ENCODE measurements around the gene SLC1A4. TPM values are rescaled to one million over a fixed set of nuclear protein-coding genes. Genes with fewer than 3 reads are reported as not detected.
"Not testable (repeated sequence)": the region's sequence is repeated elsewhere in the genome, so short reads cannot be mapped to it uniquely, and the experiment has no call there.

The SLC1A4 gene
- total RNA-seq, 1 experiment from 2014 or later: 704 TPM

DNA sequence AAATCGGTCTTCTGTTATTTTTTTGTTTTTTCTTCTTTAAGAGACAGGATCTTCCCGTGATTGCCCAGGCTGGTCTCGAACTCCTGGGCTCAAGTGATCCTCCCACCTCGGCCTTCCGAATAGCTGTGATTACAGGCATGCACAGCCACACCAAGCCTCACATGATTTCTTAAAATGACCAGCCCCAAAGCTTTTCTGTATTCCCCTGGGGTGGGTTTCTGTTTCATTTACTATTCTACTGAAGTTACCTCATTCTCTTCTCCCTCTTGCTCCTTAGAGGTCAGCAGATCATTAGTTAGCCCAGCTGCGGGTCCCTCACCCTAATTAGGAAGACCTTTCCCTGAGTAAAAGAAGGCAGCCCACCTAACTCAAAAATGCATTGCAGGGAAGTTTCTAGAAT is 27.6 kb downstream of the SLC1A4 start:
- in situ Hi-C loops (cut with HindIII; ENCODE audit: low pct_unique_long_range_greater_than_20kb, low sequenced_read_pairs): no loop called here
- DNase-seq (ENCODE audit: low read depth, low spot score): no peak

DNA sequence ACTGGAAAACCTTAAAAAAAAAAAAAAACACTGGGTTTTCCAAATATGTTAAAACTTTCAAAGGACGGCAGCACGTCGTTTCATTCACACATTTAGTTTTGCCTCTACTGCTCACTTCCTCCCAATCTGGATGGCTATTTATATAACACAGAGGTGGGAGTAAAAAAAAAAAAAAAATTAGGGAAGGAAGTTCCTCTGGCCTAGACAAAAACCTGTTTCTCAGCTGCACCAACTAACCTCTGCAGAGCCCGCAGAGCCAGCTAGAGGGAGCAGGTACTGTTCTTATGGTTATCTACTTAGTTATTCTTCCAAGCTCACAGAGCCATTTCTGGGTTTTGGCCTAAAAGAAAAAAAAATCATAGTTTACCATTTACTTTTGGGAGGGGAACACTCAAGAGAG is 28.1 kb downstream of the SLC1A4 start:
- in situ Hi-C loops (cut with HindIII; ENCODE audit: low pct_unique_long_range_greater_than_20kb, low sequenced_read_pairs): no loop called here
- peak; percentile 69 for DNase-seq (ENCODE audit: low read depth, low spot score)

DNA sequence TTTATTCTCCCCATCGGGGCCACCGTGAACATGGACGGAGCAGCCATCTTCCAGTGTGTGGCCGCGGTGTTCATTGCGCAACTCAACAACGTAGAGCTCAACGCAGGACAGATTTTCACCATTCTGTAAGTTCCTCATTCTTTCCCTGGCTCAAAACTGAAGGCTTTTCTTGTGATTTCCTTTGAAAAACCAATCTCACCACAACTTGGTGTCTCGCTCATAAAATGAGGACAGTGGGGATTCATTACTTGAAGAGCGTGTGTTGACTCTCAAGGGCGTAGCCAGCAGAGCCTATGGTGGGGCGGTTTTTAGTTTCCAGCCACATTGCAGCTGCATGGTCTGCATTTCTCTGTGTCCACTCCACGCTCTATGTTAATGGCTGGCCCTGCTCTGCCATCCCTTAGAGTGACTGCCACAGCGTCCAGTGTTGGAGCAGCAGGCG is 29.0 kb downstream of the SLC1A4 start:
- in situ Hi-C loops (cut with HindIII; ENCODE audit: low pct_unique_long_range_greater_than_20kb, low sequenced_read_pairs): no loop called here

DNA sequence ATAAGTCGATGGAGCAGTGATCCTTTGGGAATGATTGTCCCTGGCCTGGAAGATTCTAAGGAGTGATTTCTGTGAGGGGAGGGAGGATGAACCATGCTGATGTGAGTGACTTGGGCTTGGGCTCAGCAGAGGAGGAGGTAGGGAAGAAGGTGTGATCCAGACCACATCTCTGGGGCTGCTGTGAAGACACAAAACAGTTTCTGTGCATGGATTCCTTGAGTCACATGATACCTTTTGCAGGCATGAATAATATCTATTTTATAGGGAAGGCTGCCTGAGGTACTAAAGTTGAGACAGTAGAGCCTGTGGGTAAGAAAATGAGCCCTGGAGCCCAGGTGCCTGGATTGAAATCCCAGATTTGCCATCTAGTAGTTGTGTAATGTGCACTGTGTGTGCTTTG is 29.8 kb downstream of the SLC1A4 start:
- peak; percentile 72 for DNase-seq (ENCODE audit: low read depth, low spot score)
- in situ Hi-C loops (cut with HindIII; ENCODE audit: low pct_unique_long_range_greater_than_20kb, low sequenced_read_pairs): no loop called here

More for the DNA sequence above, 29.0 kb downstream of the SLC1A4 start:
- no peak for DNase-seq (ENCODE audit: low read depth, low spot score)

DNA sequence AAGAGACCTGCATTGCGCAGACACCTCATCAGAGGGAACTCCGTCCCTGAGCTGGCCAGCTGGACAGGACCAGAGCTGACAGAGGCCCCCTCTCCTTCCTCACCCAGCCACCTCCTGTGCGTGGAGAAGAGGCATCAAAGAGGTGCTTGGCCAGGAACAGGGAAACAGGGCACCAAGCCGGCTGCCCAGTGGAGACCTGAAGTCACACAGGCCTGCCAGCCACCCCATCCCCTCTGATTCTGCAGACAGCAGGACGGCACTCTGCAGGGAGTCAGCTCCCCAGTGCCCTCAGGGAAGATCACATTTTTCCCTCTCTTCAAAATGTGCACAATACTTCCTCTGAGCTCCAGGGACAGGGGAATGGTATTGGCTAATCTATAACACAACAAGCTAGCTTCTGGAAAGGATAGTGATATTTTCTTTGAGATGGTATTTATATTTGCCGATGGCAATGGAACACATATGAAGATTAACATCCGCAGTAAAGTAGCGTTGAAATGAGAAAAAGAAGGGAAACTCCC is 30.5 kb downstream of the SLC1A4 start:
- in situ Hi-C loops (cut with HindIII; ENCODE audit: low pct_unique_long_range_greater_than_20kb, low sequenced_read_pairs): no loop called here
- DNase-seq (ENCODE audit: low read depth, low spot score): peak; percentile 94

DNA sequence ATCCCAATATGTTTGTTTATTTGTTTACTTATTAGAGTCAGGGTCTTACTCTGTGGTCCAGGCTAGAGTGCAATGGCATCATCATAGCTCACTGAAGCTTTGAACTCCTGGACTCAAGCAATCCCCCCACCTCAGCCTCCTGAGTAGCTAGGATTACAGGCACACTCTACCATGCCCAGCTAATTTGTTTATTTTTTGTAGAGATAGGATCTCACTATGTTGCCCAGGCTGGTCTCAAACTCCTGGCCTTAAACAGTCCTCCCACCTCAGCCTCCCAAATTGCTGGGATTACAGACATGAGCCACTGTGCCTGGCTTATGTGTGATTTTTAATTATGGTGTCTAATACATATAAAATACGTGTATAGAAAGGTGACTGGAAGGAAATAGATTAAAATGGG is 31.1 kb downstream of the SLC1A4 start:
- in situ Hi-C loops (cut with HindIII; ENCODE audit: low pct_unique_long_range_greater_than_20kb, low sequenced_read_pairs); DNase-seq (ENCODE audit: low read depth, low spot score): not testable (repeated sequence)

DNA sequence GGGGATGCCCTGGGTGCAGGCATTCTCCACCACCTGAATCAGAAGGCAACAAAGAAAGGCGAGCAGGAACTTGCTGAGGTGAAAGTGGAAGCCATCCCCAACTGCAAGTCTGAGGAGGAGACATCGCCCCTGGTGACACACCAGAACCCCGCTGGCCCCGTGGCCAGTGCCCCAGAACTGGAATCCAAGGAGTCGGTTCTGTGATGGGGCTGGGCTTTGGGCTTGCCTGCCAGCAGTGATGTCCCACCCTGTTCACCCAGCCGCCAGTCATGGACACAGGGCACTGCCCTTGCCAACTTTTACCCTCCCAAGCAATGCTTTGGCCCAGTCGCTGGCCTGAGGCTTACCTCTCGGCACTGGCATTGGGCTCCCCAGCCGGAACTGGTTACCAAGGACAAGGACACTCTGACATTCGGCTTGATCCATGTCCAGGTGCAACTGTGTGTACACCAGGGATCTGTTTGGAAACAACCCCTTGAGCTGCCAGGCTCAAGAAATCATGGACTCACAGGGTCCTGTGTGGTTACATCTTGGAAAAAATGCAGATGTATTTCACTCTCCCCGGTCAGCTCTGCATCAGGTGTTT is 31.8 kb downstream of the SLC1A4 start:
- DNase-seq (ENCODE audit: low read depth, low spot score): peak; percentile 4
- in situ Hi-C loops (cut with HindIII; ENCODE audit: low pct_unique_long_range_greater_than_20kb, low sequenced_read_pairs): no loop called here

DNA sequence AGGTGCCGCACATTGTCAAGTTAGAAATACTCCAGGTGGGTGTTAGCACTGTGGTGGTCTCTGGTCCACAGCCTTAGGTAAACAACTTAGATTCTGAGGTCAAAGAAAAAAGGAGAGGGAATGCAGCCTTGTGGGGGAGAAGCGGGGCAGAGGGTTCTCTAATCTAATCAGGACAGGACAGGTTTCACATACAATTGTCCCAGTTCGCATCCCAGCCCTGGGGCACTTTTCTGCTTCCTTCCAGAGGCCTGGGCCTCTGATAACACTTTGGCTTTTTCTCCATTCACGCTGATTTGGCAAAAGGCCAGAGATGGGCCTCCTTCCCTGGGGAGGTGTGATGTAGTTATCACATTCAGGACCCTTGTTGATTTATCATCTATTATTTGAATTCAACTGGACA is 32.5 kb downstream of the SLC1A4 start:
- in situ Hi-C loops (cut with HindIII; ENCODE audit: low pct_unique_long_range_greater_than_20kb, low sequenced_read_pairs): no loop called here
- DNase-seq (ENCODE audit: low read depth, low spot score): peak; percentile 50

DNA sequence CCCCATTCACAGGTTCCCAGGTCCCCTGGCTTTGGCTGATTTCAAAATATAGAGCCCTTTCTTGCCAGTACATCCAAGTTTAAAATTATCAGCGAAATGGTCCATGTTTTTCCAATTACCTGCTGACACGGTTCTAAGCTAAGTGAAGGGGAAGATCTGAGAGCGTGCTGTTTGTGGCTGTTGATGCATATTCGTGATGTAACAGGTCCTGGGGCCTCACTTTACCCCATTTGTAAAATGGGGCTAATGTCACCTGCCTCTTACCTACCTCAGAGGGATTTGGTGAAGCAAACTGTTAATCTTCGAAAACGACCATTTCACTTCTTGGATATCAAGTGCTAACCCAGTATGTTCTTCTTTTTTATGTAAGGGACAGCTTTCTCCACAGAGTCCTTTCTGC is 33.0 kb downstream of the SLC1A4 start:
- in situ Hi-C loops (cut with HindIII; ENCODE audit: low pct_unique_long_range_greater_than_20kb, low sequenced_read_pairs): no loop called here
- peak; percentile 11 for DNase-seq (ENCODE audit: low read depth, low spot score)

DNA sequence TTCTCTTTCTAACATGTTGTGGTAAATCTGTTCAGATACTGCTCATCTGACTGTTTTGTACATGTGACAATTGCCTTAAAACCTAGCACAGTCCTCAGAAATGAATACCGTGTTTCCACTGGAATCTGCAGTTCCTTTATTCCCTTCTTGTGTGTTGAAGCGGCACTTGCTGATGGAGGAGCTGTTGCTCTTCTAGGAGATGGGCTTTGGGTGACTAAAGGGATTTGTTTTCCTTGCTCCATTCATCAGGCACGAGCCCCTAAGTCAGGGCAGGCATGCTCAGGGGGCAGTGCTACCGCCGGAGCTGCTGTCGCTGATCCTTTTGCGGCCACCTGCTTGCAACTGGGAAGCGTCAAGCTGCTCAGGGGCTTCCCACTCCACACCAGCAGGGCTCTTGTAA is 34.5 kb downstream of the SLC1A4 start:
- in situ Hi-C loops (cut with HindIII; ENCODE audit: low pct_unique_long_range_greater_than_20kb, low sequenced_read_pairs): no loop called here
- peak; percentile 31 for DNase-seq (ENCODE audit: low read depth, low spot score)

DNA sequence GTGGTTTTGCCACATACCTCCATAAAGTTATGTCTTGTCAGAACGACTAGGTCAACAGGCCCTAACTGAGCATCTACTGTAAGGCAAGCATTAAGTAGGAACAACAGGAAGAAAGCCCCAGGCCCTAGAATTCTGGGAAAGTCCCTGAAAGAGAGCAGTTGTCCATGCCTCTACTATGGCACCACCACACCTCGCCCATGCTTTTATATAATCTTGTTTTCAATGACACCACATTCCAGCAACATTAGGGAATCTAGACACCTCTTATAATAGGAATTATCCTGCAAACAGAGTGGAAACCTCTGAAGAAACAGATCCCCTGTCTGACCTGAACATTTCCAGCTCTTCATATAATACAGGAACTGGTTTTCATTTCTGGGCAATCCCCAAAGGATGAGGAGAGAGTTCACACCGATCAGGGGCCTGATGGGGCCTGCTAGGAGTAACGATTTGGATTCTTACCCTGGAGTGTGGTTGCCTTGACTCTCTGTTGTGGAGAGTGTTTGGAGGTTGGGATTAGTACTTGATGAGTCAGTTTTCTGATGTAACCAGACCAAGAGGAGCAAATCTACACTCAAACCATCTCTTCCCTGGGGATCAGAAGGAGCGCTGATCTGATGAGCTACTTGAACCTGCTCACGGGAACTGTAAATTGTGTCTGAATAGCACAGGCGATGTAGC is 35.1 kb downstream of the SLC1A4 start:
- DNase-seq (ENCODE audit: low read depth, low spot score): peak; percentile 70
- in situ Hi-C loops (cut with HindIII; ENCODE audit: low pct_unique_long_range_greater_than_20kb, low sequenced_read_pairs): no loop called here

DNA sequence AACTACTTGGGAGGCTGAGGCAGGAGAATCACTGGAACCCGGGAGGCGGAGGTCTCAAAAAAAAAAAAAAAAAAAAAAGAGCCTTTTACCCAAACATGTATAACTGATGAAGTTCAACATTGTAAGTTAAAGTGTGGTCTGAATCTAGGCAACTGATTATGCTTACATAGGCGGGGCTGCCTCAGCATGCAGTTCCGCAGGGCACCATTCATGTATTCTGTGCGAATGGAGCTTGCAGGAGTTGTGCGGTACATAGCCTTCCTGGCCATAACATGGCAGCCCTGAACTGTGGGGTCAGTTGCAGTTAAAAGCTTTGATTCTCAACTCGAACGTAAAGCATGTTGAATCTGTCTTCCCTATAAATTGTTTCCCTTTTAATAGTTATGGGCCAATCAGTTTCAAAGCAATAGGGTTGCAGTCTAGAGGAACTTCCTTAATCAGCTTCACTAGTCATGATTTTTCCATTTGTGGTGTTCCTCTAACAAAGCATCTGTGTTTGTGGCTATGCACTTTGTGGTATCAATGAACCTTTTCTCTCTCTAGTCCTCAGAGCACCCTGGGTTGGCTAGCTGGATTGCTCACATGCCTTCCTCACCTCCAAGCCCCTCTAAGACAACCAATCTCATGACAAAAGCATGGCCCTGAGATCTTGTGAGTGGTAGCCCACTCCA is 36.4 kb downstream of the SLC1A4 start:
- DNase-seq (ENCODE audit: low read depth, low spot score): peak; percentile 99
- in situ Hi-C loops (cut with HindIII; ENCODE audit: low pct_unique_long_range_greater_than_20kb, low sequenced_read_pairs): no loop called here

DNA sequence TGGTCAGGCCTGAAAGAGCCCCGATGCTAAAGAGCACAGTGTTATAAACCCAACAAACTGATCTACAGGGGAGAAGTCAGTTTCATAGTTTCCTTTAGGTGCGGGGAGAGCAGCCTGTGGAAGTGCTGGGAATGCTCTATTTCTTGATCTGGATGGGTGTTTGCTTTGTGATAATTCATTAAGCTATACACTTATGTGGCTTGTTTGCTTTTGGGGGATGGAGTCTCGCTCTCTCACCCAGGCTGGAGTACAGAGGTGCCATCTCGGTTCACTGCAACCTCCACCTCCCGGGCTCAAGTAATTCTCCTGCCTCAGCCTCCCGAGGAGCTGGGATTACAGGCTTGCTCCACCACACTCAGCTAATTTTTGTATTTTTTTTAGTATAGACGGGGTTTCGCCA is 37.0 kb downstream of the SLC1A4 start:
- no peak for DNase-seq (ENCODE audit: low read depth, low spot score)
- in situ Hi-C loops (cut with HindIII; ENCODE audit: low pct_unique_long_range_greater_than_20kb, low sequenced_read_pairs): no loop called here

DNA sequence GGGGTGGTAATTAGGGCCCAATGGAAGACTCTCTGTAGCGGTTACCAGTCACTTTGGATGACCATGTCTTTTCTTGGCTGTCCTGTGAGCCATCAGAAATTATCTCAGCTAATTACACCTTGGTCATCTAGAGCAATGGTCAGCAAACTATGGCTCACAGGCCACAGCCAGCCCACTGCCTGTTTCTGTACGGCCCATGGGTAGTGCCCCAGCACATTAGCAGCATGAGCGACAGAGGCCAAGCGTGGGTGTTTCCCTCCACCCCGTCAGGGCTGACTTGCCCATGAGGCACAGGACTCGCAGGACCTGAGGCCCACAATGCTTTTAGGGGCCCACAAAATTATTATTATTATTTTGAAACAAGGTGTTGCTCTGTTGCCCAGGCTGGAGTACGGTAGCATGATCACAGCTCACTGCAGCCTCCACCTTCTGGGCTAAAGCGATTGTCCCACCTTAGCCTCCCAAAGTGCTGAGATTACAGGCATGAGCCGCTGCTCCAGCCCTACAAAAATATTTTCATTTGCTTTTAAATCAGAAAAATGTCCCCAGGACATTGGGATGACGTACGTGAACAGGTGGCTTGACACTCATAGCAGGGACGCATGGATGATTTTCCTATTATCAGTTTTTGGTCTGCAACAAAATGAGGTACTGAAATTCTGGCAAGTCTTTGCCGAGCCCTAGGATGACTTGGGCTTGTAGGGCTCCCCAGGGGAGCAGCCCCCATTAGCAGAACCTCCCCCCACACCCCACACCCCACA is 37.7 kb downstream of the SLC1A4 start:
- DNase-seq (ENCODE audit: low read depth, low spot score): no peak
- in situ Hi-C loops (cut with HindIII; ENCODE audit: low pct_unique_long_range_greater_than_20kb, low sequenced_read_pairs): no loop called here

DNA sequence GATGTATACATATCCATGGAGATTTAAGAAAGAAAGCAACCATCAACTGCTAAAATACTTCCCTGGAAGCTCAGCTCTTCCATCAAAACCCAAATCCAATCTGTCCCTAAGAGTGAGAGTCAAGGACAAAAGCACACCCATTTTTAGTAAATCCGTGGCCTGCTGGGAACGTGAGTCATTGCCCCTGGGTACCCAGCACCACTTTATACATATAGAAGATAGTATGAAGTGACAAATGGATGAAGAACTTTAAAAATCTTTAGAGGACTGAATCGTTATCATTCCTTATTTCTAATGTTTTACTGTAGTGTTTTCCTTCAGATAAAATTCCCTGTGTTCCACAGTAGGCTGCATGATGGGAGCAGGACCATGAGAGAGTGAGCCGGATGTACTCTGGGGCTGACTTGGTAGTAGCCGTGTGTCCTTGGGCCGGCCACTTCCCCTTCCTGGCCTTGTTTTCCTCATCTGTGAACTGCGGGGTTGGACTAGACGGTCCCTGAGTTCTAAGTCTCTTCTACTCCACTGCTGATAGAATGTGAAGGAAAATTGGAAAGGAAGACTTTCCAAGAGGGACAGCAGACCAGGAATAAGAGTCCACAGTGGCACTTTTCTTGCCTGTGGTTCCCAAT is 38.5 kb downstream of the SLC1A4 start:
- DNase-seq (ENCODE audit: low read depth, low spot score): no peak
- in situ Hi-C loops (cut with HindIII; ENCODE audit: low pct_unique_long_range_greater_than_20kb, low sequenced_read_pairs): no loop called here

DNA sequence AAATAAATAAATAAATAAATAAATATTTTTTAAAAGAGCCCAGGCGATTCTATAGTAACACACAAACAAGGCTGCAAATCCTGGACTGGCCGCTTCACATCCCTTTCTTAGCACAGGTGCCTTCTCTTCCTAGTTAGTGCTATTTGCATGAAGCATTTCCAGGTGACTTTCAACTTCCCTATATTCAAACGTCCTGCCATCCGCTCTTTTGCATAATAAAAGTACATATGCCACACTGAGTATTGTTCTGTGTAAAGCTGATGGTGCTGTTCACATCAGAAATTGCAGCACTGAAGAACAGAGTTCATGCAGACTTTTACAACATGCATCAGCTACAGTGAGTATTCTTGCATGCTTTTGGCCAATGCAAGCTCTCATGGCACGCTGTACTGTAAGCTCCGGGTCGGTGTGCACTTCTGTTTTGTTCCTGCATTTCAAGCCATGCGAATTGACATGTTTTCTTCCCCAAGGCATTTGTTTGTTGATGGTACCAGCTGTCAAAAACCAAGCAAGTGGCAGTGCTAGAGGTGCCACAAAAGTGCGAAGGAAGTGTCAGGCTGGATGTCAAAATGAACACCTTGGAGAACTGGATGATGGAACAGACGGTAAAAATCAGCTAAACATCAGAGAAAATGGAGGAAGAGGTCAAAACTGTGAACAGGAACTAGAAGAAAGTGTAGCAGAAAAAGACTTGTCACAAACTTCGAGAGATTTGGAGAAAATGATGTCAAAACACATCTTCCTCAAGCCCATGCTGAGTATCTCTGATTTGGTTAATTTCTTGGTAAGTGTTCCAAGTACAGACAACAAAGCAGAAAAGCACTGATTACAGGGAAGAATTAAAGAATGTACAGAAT is 41.5 kb downstream of the SLC1A4 start:
- in situ Hi-C loops (cut with HindIII; ENCODE audit: low pct_unique_long_range_greater_than_20kb, low sequenced_read_pairs): no loop called here
- no peak for DNase-seq (ENCODE audit: low read depth, low spot score)
